SK-N-SH (cell line): Measurements from ENCODE around the gene MAP10. TPM values are rescaled to one million over a fixed set of nuclear protein-coding genes. Genes with fewer than 3 reads are reported as not detected.

Experiments
- CTCF ChIA-PET: fragments of 300-600, 350-600 bp; formaldehyde crosslinking; extraction: SDS; loops from one replicate; lab custom pipeline; 2021; lab: Yijun Ruan, JAX
- POLR2A ChIA-PET: fragments of 350-600 bp; sonication (Branson Sonifier 250); formaldehyde crosslinking; extraction: SDS; loops from one replicate; lab custom pipeline; 2020; ENCODE audit warnings: antibody characterized with exemption, inconsistent platforms; lab: Yijun Ruan, JAX
- DNase-seq: peaks from one replicate; pipeline ENCODE4 v3.0.0; 2012
- H2AFZ ChIP-seq: fragments of 200-600 bp; sonication (generic); 2 replicates; pipeline ENCODE4 v1.8.1; 2016; ENCODE audit warnings: antibody characterized with exemption, mild to moderate bottlenecking, low read depth
- H3F3A ChIP-seq: fragments of 200-600 bp; sonication (generic); replicated peaks from 2 replicates; pipeline ENCODE3; 2016; ENCODE audit warnings: antibody characterized with exemption, mild to moderate bottlenecking; ENCODE audit not compliant: insufficient read depth
- H3K27ac ChIP-seq, 2 experiments: fragments of 200-500 bp in 1 of 2; fragments of 200-600 bp in 1 of 2; sonication (Bioruptor generic) in 1 of 2; sonication (generic), shearing (Covaris generic) in 1 of 2; 2 replicates each; pipeline versions ENCODE4 v1.5.1 to v1.6.1; 2014 to 2016; ENCODE audit warnings: low read depth in 2 of 2, inconsistent platforms in 1 of 2, low read length in 1 of 2, mild to moderate bottlenecking in 1 of 2, mixed read lengths in 1 of 2
- H3K27me3 ChIP-seq: fragments of 200-600 bp; sonication (generic), shearing (Covaris generic); 2 replicates; pipeline ENCODE4 v1.6.1; 2016; ENCODE audit warnings: mixed run types; ENCODE audit not compliant: insufficient read depth
- H3K36me3 ChIP-seq, 2 experiments: fragments of 200-500 bp in 1 of 2; fragments of 200-600 bp in 1 of 2; sonication (Bioruptor generic) in 1 of 2; sonication (generic) in 1 of 2; replicated peaks in 1 of 2; 2 replicates each; pipeline versions ENCODE3 to v1.5.1; 2014 to 2016; ENCODE audit warnings: low read length in 1 of 2, mild to moderate bottlenecking in 1 of 2; ENCODE audit not compliant: insufficient read depth in 2 of 2, control insufficient read depth in 1 of 2
- H3K4me1 ChIP-seq, 2 experiments: fragments of 200-500 bp in 1 of 2; fragments of 200-600 bp in 1 of 2; sonication (Bioruptor generic) in 1 of 2; sonication (generic), shearing (Covaris generic) in 1 of 2; 2 replicates each; pipeline versions ENCODE4 v1.5.1 to v1.6.1; 2014 to 2016; ENCODE audit warnings: low read depth in 1 of 2, low read length in 1 of 2, mixed run types in 1 of 2; ENCODE audit not compliant: insufficient read depth in 2 of 2, control insufficient read depth in 1 of 2
- H3K4me2 ChIP-seq: fragments of 200-600 bp; sonication (generic), shearing (Covaris generic); 2 replicates; pipeline ENCODE4 v1.6.1; 2017; ENCODE audit warnings: mixed run types
- H3K4me3 ChIP-seq, 2 experiments: fragments of 200-500 bp in 1 of 2; fragments of 200-600 bp in 1 of 2; sonication (Bioruptor generic) in 1 of 2; sonication (generic), shearing (Covaris generic) in 1 of 2; 2 replicates each; pipeline versions ENCODE4 v1.5.1 to v1.8.1; 2014 to 2016; ENCODE audit warnings: low read depth in 2 of 2, inconsistent platforms in 1 of 2, low read length in 1 of 2, mild to moderate bottlenecking in 1 of 2, mixed read lengths in 1 of 2, moderate library complexity in 1 of 2
- H3K79me2 ChIP-seq: fragments of 200-600 bp; sonication (generic); 2 replicates; pipeline ENCODE4 v1.8.1; 2017; ENCODE audit warnings: mild to moderate bottlenecking; ENCODE audit not compliant: insufficient read depth
- H3K9ac ChIP-seq: fragments of 200-600 bp; sonication (generic); 2 replicates; pipeline ENCODE4 v1.6.1; 2017; ENCODE audit warnings: mixed run types
- H3K9me2 ChIP-seq: fragments of 200-600 bp; sonication (generic); 2 replicates; pipeline ENCODE4 v1.6.1; 2017; ENCODE audit warnings: mixed run types
- H3K9me3 ChIP-seq: fragments of 200-600 bp; sonication (generic); 2 replicates; pipeline ENCODE4 v1.6.1; 2017; ENCODE audit warnings: mixed run types, mild to moderate bottlenecking, moderate library complexity
- H4K20me1 ChIP-seq: fragments of 200-600 bp; sonication (generic); 2 replicates; pipeline ENCODE4 v1.6.1; 2017; ENCODE audit warnings: mild to moderate bottlenecking, mixed run types; ENCODE audit not compliant: insufficient read depth
- CHD2 ChIP-seq: fragments of 150-350 bp; IDR thresholded peaks from 2 replicates; pipeline ENCODE4 v1.6.1; 2018; ENCODE audit warnings: low read length; ENCODE audit not compliant: partially characterized antibody
- ELF1 ChIP-seq: IDR thresholded peaks from 2 replicates; pipeline ENCODE4 v1.4.0; 2012
- EP300 ChIP-seq, 2 experiments: IDR thresholded peaks; 2 replicates each; pipeline versions ENCODE4 v1.4.0 to v1.6.1; 2012; ENCODE audit warnings: borderline replicate concordance in 1 of 2, low read depth in 1 of 2, low read length in 1 of 2
- FOSL2 ChIP-seq: IDR thresholded peaks from 2 replicates; pipeline ENCODE4 v1.4.0; 2012; ENCODE audit warnings: low read depth, mild to moderate bottlenecking, moderate library complexity, borderline replicate concordance
- FOXJ3 ChIP-seq: sonication (generic); formaldehyde crosslinking; IDR thresholded peaks from 2 replicates; pipeline ENCODE4 v1.5.1; 2020; ENCODE audit warnings: mild to moderate bottlenecking, missing genetic modification reagents
- FOXM1 ChIP-seq: IDR thresholded peaks from 2 replicates; pipeline ENCODE4 v1.4.0; 2012; ENCODE audit warnings: low read depth, mild to moderate bottlenecking
- GATA2 ChIP-seq: sonication (generic); formaldehyde crosslinking; IDR thresholded peaks from 2 replicates; pipeline ENCODE4 v1.5.0; 2020; ENCODE audit warnings: mild to moderate bottlenecking, missing genetic modification reagents
- MEF2A ChIP-seq: IDR thresholded peaks from 2 replicates; pipeline ENCODE4 v1.4.0; 2012; ENCODE audit warnings: low read depth, borderline replicate concordance
- RCOR1 ChIP-seq: fragments of 150-350 bp; IDR thresholded peaks from 2 replicates; pipeline ENCODE4 v1.6.1; 2017; ENCODE audit warnings: antibody characterized with exemption, low read length
- RFX5 ChIP-seq: IDR thresholded peaks from 2 replicates; pipeline ENCODE4 v1.6.1; 2012; ENCODE audit warnings: mild to moderate bottlenecking, improper control_type of control experiment, low read length
- TAF1 ChIP-seq: IDR thresholded peaks from 2 replicates; pipeline ENCODE4 v1.6.1; 2012; ENCODE audit warnings: low read depth, mild to moderate bottlenecking, low read length, moderate library complexity, borderline replicate concordance
- TCF12 ChIP-seq: IDR thresholded peaks from 2 replicates; pipeline ENCODE4 v1.4.0; 2012
- TEAD4 ChIP-seq: IDR thresholded peaks from 2 replicates; pipeline ENCODE4 v1.4.0; 2012; ENCODE audit warnings: mild to moderate bottlenecking, borderline replicate concordance; ENCODE audit not compliant: insufficient read depth
- YY1 ChIP-seq: IDR thresholded peaks from 2 replicates; pipeline ENCODE4 v1.4.0; 2012; ENCODE audit warnings: low read depth, mild to moderate bottlenecking
- whole genome bisulfite sequencing: methylation state at CpG from one replicate; pipeline ENCODE4 v1.1.6; 2017; ENCODE audit warnings: low lambda C conversion rate; 5-methylcytosine and 5-hydroxymethylcytosine counted together
- polyA plus RNA-seq, 3 experiments: library from polyadenylated mRNA; depleted of rRNA; stranded (reverse); fragments of >200 nt; gene quantifications; 2 replicates each; pipeline ENCODE4 v1.2.3, GENCODE V29; 2012
- TF ChIP-seq, protein P1 (sequence below): fragments of 150-350 bp; IDR thresholded peaks from 2 replicates; pipeline ENCODE4 v1.6.1; 2017; ENCODE audit warnings: antibody characterized with exemption, low read length, low read depth, borderline replicate concordance

Gene MAP10
- polyA plus RNA-seq, 1 of the 3 experiments (the other 2 are of a cell fraction) = 0.43 TPM

GRCh38 chr1:232826318-232826717, 21.1 kb downstream of the MAP10 start:
- H3F3A ChIP-seq = no peaks in the 10 kb centered on the region
- no peak overlapping the region for H3K4me3 ChIP-seq
- H3K27me3 ChIP-seq = no peaks in the 10 kb centered on the region
- TF ChIP-seq MEF2A (no peak), FOXM1 (no peak), TEAD4 (no peak), RCOR1 (no peak), GATA2 (no peak), FOSL2 (no peak)
- TF ChIP-seq, protein P1, sequence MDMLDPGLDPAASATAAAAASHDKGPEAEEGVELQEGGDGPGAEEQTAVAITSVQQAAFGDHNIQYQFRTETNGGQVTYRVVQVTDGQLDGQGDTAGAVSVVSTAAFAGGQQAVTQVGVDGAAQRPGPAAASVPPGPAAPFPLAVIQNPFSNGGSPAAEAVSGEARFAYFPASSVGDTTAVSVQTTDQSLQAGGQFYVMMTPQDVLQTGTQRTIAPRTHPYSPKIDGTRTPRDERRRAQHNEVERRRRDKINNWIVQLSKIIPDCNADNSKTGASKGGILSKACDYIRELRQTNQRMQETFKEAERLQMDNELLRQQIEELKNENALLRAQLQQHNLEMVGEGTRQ = no peak
- CTCF ChIA-PET = no interaction called here
- WGBS = 80% methylated on average over 1 of the region's 1 CpG
- POLR2A ChIA-PET = no interaction called here
- H3K4me2 ChIP-seq = no peak overlapping the region
- no peak overlapping the region for H3K27ac ChIP-seq
- no peaks in the 10 kb centered on the region for H3K79me2 ChIP-seq
- DNase-seq = no peak
- H4K20me1 ChIP-seq = no peaks in the 10 kb centered on the region
- H3K9me3 ChIP-seq = no peaks in the 10 kb centered on the region
- no peaks in the 10 kb centered on the region for H3K36me3 ChIP-seq
- H2AFZ ChIP-seq = no peak overlapping the region
- no peaks in the 10 kb centered on the region; the same call in 1 of the 2 replicates for H3K9me2 ChIP-seq
- no peak overlapping the region for H3K9ac ChIP-seq
- no peaks in the 10 kb centered on the region for H3K4me1 ChIP-seq

DNA sequence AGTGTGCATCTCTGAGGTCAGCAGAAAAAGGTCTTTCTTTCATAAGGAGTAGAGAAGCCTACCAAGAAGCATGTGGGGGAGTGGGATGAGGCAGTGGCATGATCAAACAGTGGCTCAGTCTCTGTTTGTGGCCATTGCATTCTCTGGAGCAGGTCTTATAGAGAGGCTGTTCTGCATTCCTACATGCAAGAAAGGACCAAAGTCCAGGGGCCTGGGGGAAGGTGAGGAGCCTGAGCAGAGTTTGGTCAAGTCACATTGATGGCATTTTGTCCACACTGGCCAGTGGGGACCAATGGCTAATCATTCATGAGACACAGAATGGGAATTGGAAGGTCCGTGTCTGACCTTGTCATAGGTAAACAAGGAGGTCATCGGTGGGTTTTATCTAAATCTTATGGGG, 25.4 kb downstream of the MAP10 start:
- 72% methylated on average over 2 of the region's 2 CpGs for WGBS
- POLR2A ChIA-PET = no interaction called here
- no peaks in the 10 kb centered on the region for H4K20me1 ChIP-seq
- no peak for DNase-seq
- no peaks in the 10 kb centered on the region for H3K9me3 ChIP-seq
- H3K27me3 ChIP-seq = no peaks in the 10 kb centered on the region
- no peaks in the 10 kb centered on the region for H3K79me2 ChIP-seq
- H3K9me2 ChIP-seq = no peaks in the 10 kb centered on the region
- H3K27ac ChIP-seq = no peak overlapping the region
- CTCF ChIA-PET = no interaction called here
- no peak overlapping the region for H3K4me2 ChIP-seq
- no peaks in the 10 kb centered on the region; a peak in 2 of 4 replicates for H3K4me1 ChIP-seq
- H3K4me3 ChIP-seq = no peak overlapping the region
- H3K9ac ChIP-seq = no peak overlapping the region
- H2AFZ ChIP-seq = no peak overlapping the region
- no peaks in the 10 kb centered on the region for H3F3A ChIP-seq
- H3K36me3 ChIP-seq = no peaks in the 10 kb centered on the region
- TF ChIP-seq, protein P1 = no peak
- no peak for TF ChIP-seq RFX5
- TF ChIP-seq CHD2 = no peak
- no peak for TF ChIP-seq RCOR1
- TF ChIP-seq TAF1 = no peak
- TF ChIP-seq EP300 (IDR thresholded peaks at IDR 0.05; ENCODE audit: borderline replicate concordance in 1 of 2, low read depth in 1 of 2, low read length in 1 of 2) = no peak
- TF ChIP-seq ELF1 = no peak
- no peak for TF ChIP-seq FOXJ3 (CRISPR knock-in tag)
- no peak for TF ChIP-seq TCF12
- no peak for TF ChIP-seq YY1
